Ovary (tissue), 9 donors: ENCODE data around the gene LBHD1. TPM values are rescaled to one million over a fixed set of nuclear protein-coding genes. Genes with fewer than 3 reads are reported as not detected.
A peak's percentile ranks its signal among the peaks of the same experiment; 100 is the strongest.

Experiments used
- DNase-seq, 5 donors: peaks; one replicate each; pipeline ENCODE4 v3.0.0-alpha.2; 2019 to 2020
- H3K27ac ChIP-seq, 2 donors: fragments of 200-600 bp; one replicate each; pipeline versions ENCODE4 v1.5.1 to v1.8.0; 2019 to 2022
- H3K27me3 ChIP-seq: fragments of 200-600 bp; one replicate; pipeline ENCODE4 v1.8.0; 2022
- H3K36me3 ChIP-seq: fragments of 200-600 bp; sonication (generic); one replicate; pipeline ENCODE4 v1.5.1; 2019
- H3K4me1 ChIP-seq: one replicate; pipeline ENCODE4 v1.8.1; 2013; ENCODE audit warnings: mild to moderate bottlenecking, moderate library complexity; ENCODE audit not compliant: insufficient read depth
- H3K4me3 ChIP-seq: fragments of 200-600 bp; sonication (generic); one replicate; pipeline ENCODE4 v1.5.1; 2017
- H3K9me3 ChIP-seq, 2 donors: fragments of 200-600 bp in 1 of 2; sonication (generic) in 1 of 2; one replicate each; pipeline versions ENCODE4 v1.5.1 to v1.8.1; 2013 to 2019; ENCODE audit warnings: mild to moderate bottlenecking in 1 of 2, moderate library complexity in 1 of 2
- EP300 ChIP-seq: sonication (generic); formaldehyde crosslinking; IDR thresholded peaks from one replicate; pipeline ENCODE4 v1.6.1; 2017; ENCODE audit warnings: antibody characterized with exemption
- POLR2A ChIP-seq: fragments of 450-650 bp; IDR thresholded peaks from one replicate; pipeline ENCODE4 v1.6.1; 2017; ENCODE audit warnings: antibody characterized with exemption, mild to moderate bottlenecking, moderate library complexity
- WGBS, 3 donors: extraction: QIAGEN DNeasy Blood & Tissue Kit in 1 of 3; methylation state at CpG; one replicate each; pipeline versions ENCODE4 v1.1.5 to v1.1.7; 2013 to 2017; 5-methylcytosine and 5-hydroxymethylcytosine counted together
- intact Hi-C, 4 donors: fragments of 100-400 bp; cut with DNase I; formaldehyde crosslinking; loops; one replicate each; pipeline versions ENCODE4 v1.11.0 to v1.15.1; 2022 to 2023
- polyA plus RNA-seq, 2 donors: library from polyadenylated mRNA; stranded (reverse); fragments of 200-250 nt in 1 of 2; fragments of 350-450 nt in 1 of 2; fragmentation: Illumina TruSeq in 1 of 2; extraction: RNeasy Lipid Tissue Mini Kit (QIAGEN cat#74804) in 1 of 2; gene quantifications; one replicate each; pipeline ENCODE4 v1.2.3, GENCODE V29; 2013 to 2014
- total RNA-seq, 7 donors: library from RNA; depleted of rRNA in 2 of 7; stranded (reverse); fragments of >200 nt in 2 of 7; fragmentation: NEBNext Ultra II Directional in 3 of 7; extraction: Animal tissue kit (Norgen Biotek cat#: 25700) in 3 of 7; gene quantifications; one replicate each; pipeline versions ENCODE4 v1.1.0 to v1.2.4, GENCODE V29; 2016 to 2023
- TF ChIP-seq, protein P1 (sequence below), 3 donors: fragments of 450-650 bp in 2 of 3; fragments of 200-600 bp in 1 of 3; IDR thresholded peaks; one replicate each; pipeline versions ENCODE4 v1.5.1 to v1.8.0; 2016 to 2022; ENCODE audit warnings: antibody characterized with exemption in 3 of 3, mild to moderate bottlenecking in 1 of 3
- donor health status: DM: no; HTN: no; CAD: no; lungs with moderate emphysema.
- donor health status: DM: no; HTN: no; CAD: no.
- donor health status: Bipolar disorder and iron deficiency.
- donor health status: DM: yes; HTN: yes; CAD: no.
- donor health status: DM: no; HTN: no; CAD: no.
- donor health status: DM: yes; HTN: yes; CAD: no.

Gene LBHD1
- total and polyA plus RNA-seq, 9 donors = 2.4 to 6.0 (median 4.6) TPM

DNA sequence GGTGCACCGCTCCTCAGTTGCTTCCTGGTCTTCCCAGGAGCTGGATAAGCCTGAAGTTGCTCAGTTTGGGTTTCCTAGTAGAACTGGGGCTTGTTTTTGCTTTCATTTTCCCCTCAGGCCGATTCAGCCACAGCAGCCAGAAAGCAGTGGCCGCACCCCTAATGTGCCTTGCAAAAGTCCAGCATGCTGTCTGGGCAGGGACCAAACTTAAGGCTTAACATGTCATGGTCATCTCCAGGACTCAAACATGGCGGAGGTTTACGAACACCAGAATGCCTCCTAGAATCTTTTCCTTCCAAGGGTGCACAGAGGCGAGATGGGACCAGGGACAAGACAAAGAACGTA lies 37.9 kb upstream of the LBHD1 start:
- WGBS, 3 donors = 51 to 59% (median 55%) methylated on average over 7 of the region's 7 CpGs
- intact Hi-C loops = no loop called here
- H3K9me3 ChIP-seq = no peaks in the 10 kb centered on the region
- peak overlapping the region; percentile 76 to 81 for H3K27ac ChIP-seq
- H3K27me3 ChIP-seq = no peaks in the 10 kb centered on the region
- H3K4me3 ChIP-seq = peak overlapping the region; percentile 67
- DNase-seq = no peak
- no peaks in the 10 kb centered on the region for H3K36me3 ChIP-seq
- TF ChIP-seq, protein P1, sequence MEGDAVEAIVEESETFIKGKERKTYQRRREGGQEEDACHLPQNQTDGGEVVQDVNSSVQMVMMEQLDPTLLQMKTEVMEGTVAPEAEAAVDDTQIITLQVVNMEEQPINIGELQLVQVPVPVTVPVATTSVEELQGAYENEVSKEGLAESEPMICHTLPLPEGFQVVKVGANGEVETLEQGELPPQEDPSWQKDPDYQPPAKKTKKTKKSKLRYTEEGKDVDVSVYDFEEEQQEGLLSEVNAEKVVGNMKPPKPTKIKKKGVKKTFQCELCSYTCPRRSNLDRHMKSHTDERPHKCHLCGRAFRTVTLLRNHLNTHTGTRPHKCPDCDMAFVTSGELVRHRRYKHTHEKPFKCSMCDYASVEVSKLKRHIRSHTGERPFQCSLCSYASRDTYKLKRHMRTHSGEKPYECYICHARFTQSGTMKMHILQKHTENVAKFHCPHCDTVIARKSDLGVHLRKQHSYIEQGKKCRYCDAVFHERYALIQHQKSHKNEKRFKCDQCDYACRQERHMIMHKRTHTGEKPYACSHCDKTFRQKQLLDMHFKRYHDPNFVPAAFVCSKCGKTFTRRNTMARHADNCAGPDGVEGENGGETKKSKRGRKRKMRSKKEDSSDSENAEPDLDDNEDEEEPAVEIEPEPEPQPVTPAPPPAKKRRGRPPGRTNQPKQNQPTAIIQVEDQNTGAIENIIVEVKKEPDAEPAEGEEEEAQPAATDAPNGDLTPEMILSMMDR (IDR thresholded peaks at IDR 0.05) = no peak
- TF ChIP-seq EP300 = no peak
- TF ChIP-seq POLR2A = no peak
- H3K4me1 ChIP-seq = peaks cover 18% of the 10 kb centered on the region

DNA sequence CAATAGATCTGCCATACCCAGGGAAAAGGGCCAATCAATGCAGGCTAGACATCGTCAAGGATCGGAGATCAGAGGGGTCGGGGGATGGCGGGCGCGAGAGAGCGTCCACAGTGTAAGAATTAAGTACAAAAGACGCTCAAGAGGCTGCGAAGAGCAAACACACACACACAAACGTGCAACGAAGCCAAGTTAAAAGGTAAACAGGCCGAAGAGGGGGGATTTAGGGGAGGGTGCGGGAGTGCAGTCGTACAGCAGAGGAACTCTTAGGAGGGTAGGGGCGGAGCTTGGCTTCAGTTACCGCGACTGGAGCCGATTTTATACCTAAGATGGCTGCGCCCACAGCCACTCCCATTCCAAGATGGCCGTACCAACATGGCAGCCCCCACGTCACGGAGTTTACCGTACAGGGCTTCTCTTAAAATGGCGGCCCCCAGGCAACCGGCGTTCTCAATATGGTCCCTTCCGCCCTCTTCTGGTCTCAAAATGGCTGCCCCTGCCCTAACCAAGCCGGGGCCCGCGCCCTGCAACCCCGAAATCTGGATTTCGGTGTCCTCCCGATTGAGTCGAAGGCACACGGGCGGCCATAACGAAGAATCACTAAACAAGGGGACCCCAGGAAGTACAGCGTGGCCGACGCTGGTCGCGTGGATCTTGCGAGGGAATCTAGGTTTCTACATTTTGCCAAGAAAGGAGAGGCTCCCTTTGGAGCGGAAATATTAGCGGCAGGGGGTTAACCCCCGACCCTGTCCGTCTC lies 37.4 kb upstream of the LBHD1 start:
- TF ChIP-seq, protein P1 (IDR thresholded peaks at IDR 0.05) = peak in 1 of 3 donors; percentile 34
- TF ChIP-seq EP300 (no peak), POLR2A (peak; percentile 68)
- DNase-seq = peak; percentile 97 to 99 (median 98)
- intact Hi-C loops = no loop called here
- Histone ChIP-seq H3K36me3 (no peaks in the 10 kb centered on the region), H3K4me3 (peak overlapping the region; percentile 67), H3K27me3 (no peaks in the 10 kb centered on the region), H3K27ac (peak overlapping the region; percentile 76 to 81), H3K9me3 (no peaks in the 10 kb centered on the region), H3K4me1 (peaks cover 18% of the 10 kb centered on the region)
- WGBS, 3 donors = 1% methylated on average over 47 of the region's 47 CpGs

DNA sequence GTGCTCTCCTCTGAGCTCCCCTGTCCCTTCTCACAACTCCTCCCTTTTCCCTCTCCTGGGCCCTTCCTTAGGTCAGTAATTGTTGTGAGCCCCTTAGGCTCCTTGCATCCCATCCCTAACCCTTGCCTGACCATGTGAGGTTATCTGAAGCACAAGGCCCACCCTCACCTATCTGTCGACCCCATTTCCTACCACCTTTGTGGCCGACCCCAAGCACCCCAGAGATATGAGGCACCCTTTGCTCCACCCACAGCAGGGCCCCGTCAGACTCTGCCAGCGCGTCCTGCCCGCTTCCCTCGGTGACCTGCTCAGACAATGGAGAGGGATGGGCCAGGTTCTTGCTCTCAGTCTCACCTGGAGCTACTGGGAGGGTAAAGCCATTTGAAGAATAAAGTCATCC lies 36.7 kb upstream of the LBHD1 start:
- Histone ChIP-seq H3K4me3 (peak overlapping the region; percentile 67), H3K36me3 (no peaks in the 10 kb centered on the region), H3K4me1 (peaks cover 18% of the 10 kb centered on the region), H3K9me3 (no peaks in the 10 kb centered on the region), H3K27ac (peak overlapping the region; percentile 76 to 81), H3K27me3 (no peaks in the 10 kb centered on the region)
- TF ChIP-seq EP300 (no peak), POLR2A (no peak)
- TF ChIP-seq, protein P1 (IDR thresholded peaks at IDR 0.05) = no peak
- 4 to 10% (median 4%) methylated on average over 7 of the region's 7 CpGs for WGBS, 3 donors
- intact Hi-C loops = no loop called here
- DNase-seq = peak; percentile 44 to 66 (median 59)

DNA sequence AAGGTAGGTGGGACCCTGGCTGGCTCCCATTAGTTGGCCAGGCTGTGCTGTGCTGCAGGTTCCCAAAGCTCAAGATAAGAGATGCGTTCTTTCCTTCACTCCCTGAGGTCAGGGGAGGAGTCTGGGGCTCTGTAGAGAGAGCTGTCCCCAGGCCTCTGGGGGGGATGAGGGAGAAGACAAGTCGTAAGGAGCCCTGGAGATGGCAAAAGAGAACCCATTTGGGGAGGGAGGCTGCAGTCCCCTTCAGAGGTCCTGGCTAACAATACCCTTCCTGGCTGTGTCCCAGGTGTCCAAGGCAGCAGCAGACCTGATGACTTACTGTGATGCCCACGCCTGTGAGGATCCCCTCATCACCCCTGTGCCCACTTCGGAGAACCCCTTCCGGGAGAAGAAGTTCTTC lies 36.3 kb upstream of the LBHD1 start:
- Histone ChIP-seq H3K4me1 (peaks cover 18% of the 10 kb centered on the region), H3K27me3 (no peaks in the 10 kb centered on the region), H3K4me3 (peak overlapping the region; percentile 67), H3K27ac (peak overlapping the region; percentile 76 to 81), H3K9me3 (no peaks in the 10 kb centered on the region), H3K36me3 (no peaks in the 10 kb centered on the region)
- 67 to 70% (median 68%) methylated on average over 5 of the region's 5 CpGs for WGBS, 3 donors
- DNase-seq = peak in 4 of 5 donors; percentile 28 to 54 (median 47)
- intact Hi-C loops = no loop called here
- TF ChIP-seq EP300 (no peak), POLR2A (no peak)
- TF ChIP-seq, protein P1 (IDR thresholded peaks at IDR 0.05) = no peak
